Upper lobe of left lung (tissue), 4 donors: ENCODE results near the gene ZC2HC1C.

Experiments
- POLR2A ChIP-seq, 4 donors: fragments of 450-650 bp; IDR thresholded peaks; one replicate each; pipeline ENCODE4 v1.5.1; 2016 to 2017; ENCODE audit warnings: antibody characterized with exemption in 4 of 4, mild to moderate bottlenecking in 2 of 4
- TF ChIP-seq, protein P1 (sequence below), 6 experiments: fragments of 450-650 bp in 4 of 6; fragments of 200-600 bp in 2 of 6; sonication (generic) in 2 of 6; IDR thresholded peaks; one replicate each; pipeline ENCODE4 v1.5.1; 2016 to 2019; ENCODE audit warnings: antibody characterized with exemption in 6 of 6

DNA sequence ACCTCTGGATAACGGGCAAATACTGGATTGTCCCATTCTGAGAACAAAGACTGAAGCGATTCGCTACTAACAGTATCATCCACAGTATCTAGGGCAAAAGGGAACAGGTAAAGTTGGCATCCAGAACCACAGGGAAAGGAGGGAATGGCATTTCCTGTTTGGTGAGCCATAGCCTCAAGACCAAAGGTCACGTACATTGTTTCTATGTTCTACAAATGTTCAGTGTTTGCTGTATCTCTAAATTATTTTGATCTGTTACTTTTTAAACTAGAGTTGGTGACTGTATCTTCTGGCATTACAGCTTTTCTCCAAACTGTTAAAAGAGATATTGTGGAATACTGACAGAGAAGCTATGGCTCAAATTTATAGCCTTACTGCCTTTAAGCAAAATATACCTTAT, 27.8 kb upstream of the ZC2HC1C start:
- TF ChIP-seq, protein P1, sequence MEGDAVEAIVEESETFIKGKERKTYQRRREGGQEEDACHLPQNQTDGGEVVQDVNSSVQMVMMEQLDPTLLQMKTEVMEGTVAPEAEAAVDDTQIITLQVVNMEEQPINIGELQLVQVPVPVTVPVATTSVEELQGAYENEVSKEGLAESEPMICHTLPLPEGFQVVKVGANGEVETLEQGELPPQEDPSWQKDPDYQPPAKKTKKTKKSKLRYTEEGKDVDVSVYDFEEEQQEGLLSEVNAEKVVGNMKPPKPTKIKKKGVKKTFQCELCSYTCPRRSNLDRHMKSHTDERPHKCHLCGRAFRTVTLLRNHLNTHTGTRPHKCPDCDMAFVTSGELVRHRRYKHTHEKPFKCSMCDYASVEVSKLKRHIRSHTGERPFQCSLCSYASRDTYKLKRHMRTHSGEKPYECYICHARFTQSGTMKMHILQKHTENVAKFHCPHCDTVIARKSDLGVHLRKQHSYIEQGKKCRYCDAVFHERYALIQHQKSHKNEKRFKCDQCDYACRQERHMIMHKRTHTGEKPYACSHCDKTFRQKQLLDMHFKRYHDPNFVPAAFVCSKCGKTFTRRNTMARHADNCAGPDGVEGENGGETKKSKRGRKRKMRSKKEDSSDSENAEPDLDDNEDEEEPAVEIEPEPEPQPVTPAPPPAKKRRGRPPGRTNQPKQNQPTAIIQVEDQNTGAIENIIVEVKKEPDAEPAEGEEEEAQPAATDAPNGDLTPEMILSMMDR (IDR thresholded peaks at IDR 0.05): no peak
- no peak for TF ChIP-seq POLR2A (IDR thresholded peaks at IDR 0.05)
